HG02852 (cell line): Measurements from ENCODE around the gene BRPF1.
A peak's percentile ranks its signal among the peaks of the same experiment; 100 is the strongest.

Source experiments
- ATAC-seq: cut with Tn5 transposase; IDR thresholded peaks from one replicate; pipeline ENCODE4 v1.9.1; 2021; ENCODE audit warnings: mild to moderate bottlenecking, moderate library complexity; ENCODE audit not compliant: unreplicated experiment

Gene BRPF1

DNA sequence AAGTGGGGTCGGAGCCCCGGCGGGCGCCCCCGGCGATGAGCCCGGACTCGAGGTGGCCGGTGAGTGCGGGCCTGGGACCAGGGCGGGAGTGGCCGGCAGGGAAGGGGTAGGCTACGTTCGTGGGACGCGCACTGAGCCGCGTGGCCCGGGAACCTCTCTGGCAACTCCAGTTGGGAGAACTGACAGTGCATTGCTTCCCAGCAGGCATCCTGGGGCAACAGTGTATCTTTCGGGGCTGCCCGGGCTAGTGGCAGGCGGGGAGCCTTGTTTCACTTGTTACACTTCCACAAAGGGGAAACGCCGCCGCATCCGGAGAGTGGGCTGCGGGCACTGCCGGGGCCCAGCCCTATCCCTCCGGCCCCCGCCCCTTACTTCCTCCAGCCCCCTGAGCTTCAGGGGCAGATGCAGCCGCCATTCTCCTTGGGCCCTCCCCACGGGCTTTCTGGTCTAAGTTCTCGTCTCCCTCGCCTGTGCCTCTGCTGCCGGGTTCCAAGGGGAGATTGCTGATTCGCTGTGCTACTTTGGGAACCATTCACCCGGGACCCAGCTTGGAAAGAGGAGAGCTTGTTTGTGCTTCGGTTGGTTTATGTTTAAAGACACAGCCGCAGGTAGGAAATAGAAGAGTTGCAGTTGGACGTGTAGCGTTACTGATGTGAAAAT lies 675 bp downstream of the BRPF1 start:
- ATAC-seq, result peak; percentile 5

DNA sequence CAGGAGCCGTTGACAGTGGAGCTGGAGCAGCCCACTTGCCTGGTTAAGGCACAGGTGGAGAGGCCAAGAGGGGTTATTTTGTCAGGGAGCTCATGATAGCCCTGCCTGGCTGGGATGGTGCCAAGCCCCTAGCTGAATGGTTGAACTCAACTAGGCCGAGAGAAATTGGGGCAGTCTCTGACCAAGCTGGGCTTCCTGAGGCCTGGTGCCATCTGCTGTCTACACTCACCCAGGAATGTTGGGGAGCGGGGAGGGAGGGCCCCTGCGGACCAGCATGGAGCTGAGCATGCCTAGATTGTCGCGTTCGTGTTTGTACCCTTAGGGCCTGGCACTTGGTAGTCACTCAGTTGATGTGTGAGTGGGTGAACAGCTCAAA lies 1.2 kb downstream of the BRPF1 start:
- no peak for ATAC-seq

GRCh38 chr3:9736831-9737230 lies 5.3 kb downstream of the BRPF1 start:
- ATAC-seq, result no peak

DNA sequence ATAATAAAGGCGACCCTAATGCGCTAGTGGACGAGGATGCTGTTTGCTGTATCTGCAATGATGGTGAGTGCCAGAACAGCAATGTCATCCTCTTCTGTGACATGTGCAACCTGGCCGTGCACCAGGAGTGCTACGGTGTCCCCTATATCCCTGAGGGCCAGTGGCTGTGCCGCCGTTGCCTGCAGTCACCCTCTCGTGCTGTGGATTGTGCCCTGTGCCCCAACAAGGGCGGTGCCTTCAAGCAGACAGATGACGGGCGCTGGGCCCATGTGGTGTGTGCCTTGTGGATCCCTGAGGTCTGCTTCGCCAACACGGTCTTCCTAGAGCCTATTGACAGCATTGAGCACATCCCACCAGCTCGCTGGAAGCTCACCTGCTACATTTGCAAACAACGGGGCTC lies 7.6 kb downstream of the BRPF1 start:
- no peak for ATAC-seq

GRCh38 chr3:9742560-9742959 lies 11.0 kb downstream of the BRPF1 start:
- ATAC-seq, result no peak

DNA sequence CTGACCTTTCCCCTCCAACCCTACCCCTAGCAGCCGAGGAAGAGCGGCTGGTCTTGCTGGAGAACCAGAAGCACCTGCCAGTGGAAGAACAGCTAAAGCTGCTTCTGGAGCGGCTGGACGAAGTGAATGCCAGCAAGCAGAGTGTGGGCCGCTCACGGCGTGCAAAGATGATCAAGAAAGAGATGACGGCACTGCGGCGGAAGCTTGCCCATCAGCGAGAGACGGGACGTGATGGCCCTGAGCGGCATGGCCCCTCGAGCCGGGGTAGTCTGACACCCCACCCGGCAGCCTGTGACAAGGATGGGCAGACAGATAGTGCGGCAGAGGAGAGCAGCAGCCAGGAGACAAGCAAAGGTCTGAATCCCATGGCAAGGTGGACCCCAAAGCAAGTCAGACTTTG lies 12.0 kb downstream of the BRPF1 start:
- no peak for ATAC-seq

DNA sequence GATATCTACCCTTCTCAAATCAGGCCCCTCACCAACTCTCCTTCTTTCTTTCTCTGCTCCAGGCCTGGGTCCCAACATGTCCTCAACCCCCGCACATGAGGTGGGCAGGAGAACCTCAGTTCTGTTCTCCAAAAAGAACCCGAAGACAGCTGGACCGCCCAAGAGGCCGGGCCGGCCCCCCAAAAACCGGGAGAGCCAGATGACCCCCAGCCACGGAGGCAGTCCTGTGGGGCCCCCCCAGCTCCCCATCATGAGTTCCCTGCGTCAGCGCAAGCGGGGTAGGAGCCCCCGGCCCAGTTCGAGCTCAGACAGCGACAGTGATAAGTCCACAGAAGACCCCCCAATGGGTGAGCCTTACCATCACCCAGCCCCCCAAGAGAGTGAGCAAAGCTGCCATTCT lies 12.6 kb downstream of the BRPF1 start:
- ATAC-seq, result no peak

- no peak for ATAC-seq
Observed at GRCh38 chr3:9745521-9745920, 14.0 kb downstream of the BRPF1 start.

DNA sequence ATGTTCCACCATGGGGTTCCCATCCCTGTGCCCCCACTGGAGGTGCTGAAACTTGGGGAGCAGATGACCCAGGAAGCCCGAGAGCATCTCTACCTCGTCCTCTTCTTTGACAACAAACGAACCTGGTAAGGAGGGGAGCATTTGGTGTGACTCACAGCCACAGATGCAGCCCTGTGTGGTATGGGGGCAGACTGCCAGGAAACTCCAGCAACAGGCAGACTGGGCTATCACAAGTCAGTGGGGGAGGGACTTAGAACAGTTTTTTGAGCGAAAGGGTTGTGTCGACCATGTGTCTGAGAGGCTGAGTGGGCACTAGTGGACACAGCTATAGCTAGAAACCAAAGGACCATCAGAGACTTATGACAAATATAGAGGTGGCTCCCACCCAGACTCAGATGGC lies 14.8 kb downstream of the BRPF1 start:
- ATAC-seq, result no peak

- ATAC-seq, result no peak
Observed at GRCh38 chr3:9747267-9747666, 15.7 kb downstream of the BRPF1 start.

- no peak for ATAC-seq
Observed at GRCh38 chr3:9748031-9748430, 16.5 kb downstream of the BRPF1 start.

DNA sequence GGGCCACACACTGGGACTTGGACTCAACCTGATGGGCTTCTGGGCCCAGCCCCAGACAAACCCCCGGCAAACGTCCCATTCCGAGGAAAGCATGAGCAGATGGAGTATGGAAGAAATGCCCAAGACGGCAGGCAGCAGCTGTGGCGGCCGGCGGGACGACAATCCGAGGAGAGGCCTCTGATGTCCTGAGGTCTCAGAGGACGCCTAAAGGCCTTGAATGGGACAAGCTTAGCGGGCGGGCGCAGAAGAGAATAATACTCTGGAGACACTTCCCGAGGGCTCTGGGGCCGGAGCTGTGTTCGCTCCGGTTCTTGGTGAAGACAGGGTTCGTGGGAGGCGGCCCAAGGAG lies 17.7 kb downstream of the BRPF1 start:
- ATAC-seq, result no peak

- ATAC-seq, result peak; percentile 94
Observed at GRCh38 chr3:9749645-9750555, 18.4 kb downstream of the BRPF1 start, which contains the start of gene OGG1. Gene OGG1, plus strand, starts transcription at chr3:9749952. Its CDS starts 335 bp downstream, at chr3:9750287.

DNA sequence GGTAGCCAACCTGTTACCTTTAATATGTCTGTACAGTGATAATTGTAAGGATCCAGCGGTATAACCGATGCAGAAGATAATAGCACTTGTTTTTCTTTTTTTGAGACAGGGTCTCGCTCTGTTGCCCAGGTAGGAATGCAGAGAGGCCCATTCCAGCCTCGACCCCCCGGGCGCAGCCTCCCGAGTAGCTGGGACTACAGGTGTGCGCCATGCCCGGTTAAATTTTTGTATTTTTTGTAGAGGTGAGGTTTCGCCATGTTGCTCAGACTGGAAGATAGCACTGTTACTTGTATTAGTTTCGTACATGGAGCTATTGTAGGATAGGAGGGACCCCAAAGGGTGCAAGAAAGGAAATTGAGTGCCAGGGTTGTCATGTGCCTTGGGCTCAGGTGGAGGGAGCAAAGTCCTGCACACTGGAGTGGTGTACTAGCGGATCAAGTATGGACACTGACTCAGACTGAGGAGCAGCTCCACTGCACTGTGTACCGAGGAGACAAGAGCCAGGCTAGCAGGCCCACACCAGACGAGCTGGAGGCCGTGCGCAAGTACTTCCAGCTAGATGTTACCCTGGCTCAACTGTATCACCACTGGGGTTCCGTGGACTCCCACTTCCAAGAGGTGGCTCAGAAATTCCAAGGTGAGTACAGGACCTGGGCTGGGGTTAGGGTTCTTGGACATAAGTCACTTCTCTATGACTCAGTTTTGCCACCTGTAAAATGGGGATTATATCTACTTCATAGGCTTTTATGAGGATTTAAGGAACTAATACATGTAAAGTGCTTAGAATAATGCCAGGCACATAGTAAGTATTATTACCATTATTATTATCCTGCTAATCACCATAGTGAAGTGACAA lies 19.2 kb downstream of the BRPF1 start:
- no peak for ATAC-seq

DNA sequence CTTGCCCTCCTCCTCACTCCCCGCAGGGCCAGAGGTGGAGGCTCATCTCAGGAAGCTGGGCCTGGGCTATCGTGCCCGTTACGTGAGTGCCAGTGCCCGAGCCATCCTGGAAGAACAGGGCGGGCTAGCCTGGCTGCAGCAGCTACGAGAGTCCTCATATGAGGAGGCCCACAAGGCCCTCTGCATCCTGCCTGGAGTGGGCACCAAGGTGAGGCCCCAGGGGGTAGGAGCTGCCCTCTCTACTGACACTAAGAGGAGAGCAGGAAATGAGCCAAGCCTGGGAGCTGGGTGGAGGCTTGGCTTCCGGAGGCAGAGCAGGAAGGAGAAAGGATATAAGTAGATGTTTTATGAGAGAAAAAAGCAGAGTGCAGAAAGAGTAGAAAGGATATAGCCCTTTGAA lies 23.1 kb downstream of the BRPF1 start:
- ATAC-seq, result no peak

- ATAC-seq, result no peak
Observed at GRCh38 chr3:9757427-9757826, 25.9 kb downstream of the BRPF1 start.

- no peak for ATAC-seq
Observed at GRCh38 chr3:9760779-9761505, 29.4 kb downstream of the BRPF1 start.

DNA sequence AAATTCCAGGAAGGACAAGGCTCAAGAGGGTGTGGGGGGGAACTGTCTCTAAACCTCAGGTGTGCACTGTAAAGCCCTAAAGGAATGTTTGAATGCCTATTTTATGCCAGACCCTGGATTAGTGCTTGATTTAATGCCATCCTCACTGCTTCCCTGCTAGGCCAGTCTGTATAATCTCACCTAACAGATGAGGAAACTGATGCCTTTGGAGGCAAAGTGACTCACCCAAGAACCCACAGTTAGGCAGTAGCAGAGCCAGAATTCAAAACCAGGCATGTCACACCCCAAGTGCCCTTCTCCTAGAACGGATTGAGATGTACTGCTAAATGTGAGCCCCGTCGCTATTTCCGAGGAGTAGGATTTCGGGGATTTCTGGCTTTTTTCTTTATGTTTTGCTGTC lies 30.4 kb downstream of the BRPF1 start:
- ATAC-seq, result no peak

DNA sequence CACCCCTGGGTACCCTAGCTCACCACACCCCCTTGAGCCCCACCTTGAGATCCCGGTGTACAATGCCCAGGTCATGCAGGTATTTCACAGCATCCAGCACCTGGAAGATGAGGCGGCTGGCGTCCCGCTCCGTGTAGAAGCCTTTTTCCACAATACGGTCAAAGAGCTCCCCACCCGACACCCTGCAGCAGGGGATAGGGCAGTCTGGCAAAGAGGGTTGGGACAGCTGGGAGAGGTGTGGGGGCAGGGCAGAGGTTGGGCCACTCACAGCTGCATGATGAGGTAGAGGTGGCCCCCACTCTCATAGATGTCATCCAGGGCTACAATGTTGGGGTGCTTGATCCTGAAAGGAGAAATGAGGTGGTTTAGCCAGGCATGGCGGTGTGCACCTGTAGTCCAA lies 31.3 kb downstream of the BRPF1 start:
- no peak for ATAC-seq

DNA sequence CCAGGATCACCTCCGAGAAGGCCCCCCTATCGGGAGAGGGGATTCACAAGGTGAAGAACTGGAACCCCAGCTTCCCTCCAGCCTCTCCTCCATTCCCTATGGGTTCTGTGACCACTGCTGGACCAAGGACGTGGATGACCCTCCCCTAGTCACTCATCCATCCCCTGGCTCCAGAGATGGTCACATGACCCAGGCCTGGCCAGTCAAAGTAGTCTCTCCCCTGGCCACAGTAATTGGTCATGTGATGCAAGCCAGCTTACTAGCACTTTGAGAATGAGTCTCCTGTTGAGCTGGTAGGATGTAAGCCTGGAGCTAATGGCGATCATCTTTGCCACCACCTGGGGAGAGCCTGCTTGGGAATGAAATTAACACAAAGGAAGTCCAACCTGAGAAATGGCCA lies 34.3 kb downstream of the BRPF1 start:
- no peak for ATAC-seq

DNA sequence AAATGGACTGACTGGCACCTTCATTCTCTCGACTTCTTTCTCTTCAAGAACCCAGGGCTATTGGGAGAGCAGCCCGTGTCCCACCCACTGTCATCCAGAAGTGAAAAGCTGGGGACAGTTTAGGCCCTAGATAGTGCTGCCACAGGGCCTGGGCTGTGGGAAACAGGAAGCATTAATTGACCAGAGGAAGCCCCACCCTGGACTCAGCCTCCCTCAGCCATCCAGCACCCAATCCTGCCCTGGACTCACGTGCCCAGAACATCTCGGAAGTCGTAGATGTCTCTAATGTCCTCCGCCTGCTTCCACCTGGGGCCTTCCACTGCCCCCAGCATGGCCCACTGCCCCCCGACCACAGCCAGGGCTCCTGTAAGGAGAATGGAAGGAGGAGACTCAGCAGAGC lies 35.9 kb downstream of the BRPF1 start:
- no peak for ATAC-seq
